ENCODE data around the gene PTPRN2.

Gene PTPRN2

GRCh38 chr7:157763279-157764000 is 824.2 kb downstream of the PTPRN2 start:
- DNase-seq (ENCODE audit: low read depth in 2 of 2): no peak

- DNase-seq (ENCODE audit: low read depth in 2 of 2): no peak
These were observed 824.8 kb downstream of the PTPRN2 start for GRCh38 chr7:157762824-157763223.

GRCh38 chr7:157760004-157760730 is 827.5 kb downstream of the PTPRN2 start:
- no peak for DNase-seq (ENCODE audit: low read depth in 2 of 2)

GRCh38 chr7:157759246-157759805 is 828.3 kb downstream of the PTPRN2 start:
- DNase-seq (ENCODE audit: low read depth in 2 of 2): no peak

GRCh38 chr7:157758468-157759245 is 829.0 kb downstream of the PTPRN2 start:
- DNase-seq (ENCODE audit: low read depth in 2 of 2): no peak

- no peak for DNase-seq (ENCODE audit: low read depth in 2 of 2)
These were observed 829.7 kb downstream of the PTPRN2 start for GRCh38 chr7:157757776-157758467.

- DNase-seq (ENCODE audit: low read depth in 2 of 2): no peak
These were observed 830.4 kb downstream of the PTPRN2 start for GRCh38 chr7:157757211-157757610.

- DNase-seq (ENCODE audit: low read depth in 2 of 2): no peak
These were observed 831.9 kb downstream of the PTPRN2 start for GRCh38 chr7:157755741-157756140.

GRCh38 chr7:157754416-157754790 is 833.2 kb downstream of the PTPRN2 start:
- DNase-seq (ENCODE audit: low read depth in 2 of 2): no peak

- DNase-seq (ENCODE audit: low read depth in 2 of 2): no peak
These were observed 833.8 kb downstream of the PTPRN2 start for GRCh38 chr7:157753713-157754415.

GRCh38 chr7:157752832-157753291 is 834.8 kb downstream of the PTPRN2 start:
- no peak for DNase-seq (ENCODE audit: low read depth in 2 of 2)

- no peak for DNase-seq (ENCODE audit: low read depth in 2 of 2)
These were observed 835.5 kb downstream of the PTPRN2 start for GRCh38 chr7:157751951-157752673.

GRCh38 chr7:157751406-157751805 is 836.2 kb downstream of the PTPRN2 start:
- DNase-seq (ENCODE audit: low read depth in 2 of 2): no peak

- no peak for DNase-seq (ENCODE audit: low read depth in 2 of 2)
These were observed 837.3 kb downstream of the PTPRN2 start for GRCh38 chr7:157750291-157750690.

GRCh38 chr7:157745721-157746709 is 841.6 kb downstream of the PTPRN2 start:
- no peak for DNase-seq (ENCODE audit: low read depth in 2 of 2)

GRCh38 chr7:157744786-157745601 is 842.6 kb downstream of the PTPRN2 start:
- DNase-seq (ENCODE audit: low read depth in 2 of 2): no peak

- DNase-seq (ENCODE audit: low read depth in 2 of 2): no peak
These were observed 843.7 kb downstream of the PTPRN2 start for GRCh38 chr7:157743781-157744525.
